ENCODE results near the gene SEC23B. TPM values are rescaled to one million over a fixed set of nuclear protein-coding genes. Genes with fewer than 3 reads are reported as not detected.

Gene SEC23B
- total RNA-seq, 1 experiment from 2014 or later: 139 TPM

DNA sequence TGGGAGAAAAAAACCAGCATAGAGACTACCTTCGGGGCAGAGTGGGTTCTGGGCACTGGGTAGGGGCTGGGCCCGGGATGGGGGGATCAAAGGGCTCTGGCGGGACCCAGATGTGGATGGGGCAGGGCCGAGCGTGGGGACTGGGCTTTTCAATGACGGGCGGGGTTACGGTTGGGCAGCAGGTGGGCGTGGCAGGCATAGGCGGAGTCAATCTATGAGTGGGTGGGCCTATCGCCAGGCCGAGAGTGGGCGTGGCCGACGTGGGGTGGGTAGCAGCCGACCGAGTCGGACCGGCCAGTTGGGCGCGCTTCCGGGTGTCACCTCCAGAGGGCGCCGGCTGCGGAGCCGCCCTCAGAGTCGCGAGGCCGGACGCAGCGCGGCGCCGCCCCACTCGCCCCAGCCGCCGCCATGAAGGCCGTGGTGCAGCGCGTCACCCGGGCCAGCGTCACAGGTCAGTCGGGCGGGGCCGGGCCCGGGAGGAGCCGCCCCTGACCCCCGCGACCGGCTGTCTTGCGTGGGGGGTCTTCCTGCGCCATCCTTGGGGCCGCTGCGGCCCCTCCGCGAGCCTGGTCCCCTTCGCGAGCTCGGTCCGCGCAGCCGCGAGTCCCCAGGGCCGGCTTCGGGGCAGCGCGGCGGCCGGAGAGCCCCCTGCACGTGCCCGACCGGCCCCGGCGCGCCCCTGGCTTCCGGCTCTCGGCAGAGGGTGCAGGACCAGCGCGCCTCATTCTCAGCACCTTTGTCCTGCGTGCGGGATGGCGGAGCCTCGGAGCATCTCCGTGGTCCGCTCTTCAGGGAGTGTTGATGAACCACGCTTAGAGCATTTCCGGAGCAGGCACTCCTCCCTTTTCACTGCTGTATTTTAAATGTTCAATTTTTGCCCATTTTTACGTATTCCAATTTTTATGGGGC is 80.2 kb downstream of the SEC23B start, which contains the start of gene DTD1:
DTD1 (plus strand) TSS at position 390 of the 909 bp plus-strand sequence; CDS start at position 409, 19 bp downstream.
- peak; percentile 73 for TF ChIP-seq CTCF (IDR thresholded peaks at IDR 0.05; ENCODE audit: unreplicated experiment)
- CTCF ChIA-PET: interaction anchor here (0.7 to 2.1 kb wide), 12 partner anchors 8 to 1463 kb away, joined by 3 to 8 read pairs (median 4); partner anchors contain the start of gene RBBP9
- Mint-ChIP-seq H3K36me3 (ENCODE audit: insufficient read depth, unreplicated experiment) (peaks cover 6% of the 10 kb centered on the region), H3K9me3 (ENCODE audit: unreplicated experiment) (no peaks in the 10 kb centered on the region), H3K4me1 (ENCODE audit: insufficient read depth, unreplicated experiment) (peaks cover 18% of the 10 kb centered on the region), H3K27me3 (ENCODE audit: insufficient read depth, unreplicated experiment) (no peaks in the 10 kb centered on the region), H3K27ac (ENCODE audit: low read depth, unreplicated experiment) (peak within 1 kb of the TSS; percentile 96), H3K4me3 (ENCODE audit: unreplicated experiment) (peak within 1 kb of the TSS; percentile 89)
- intact Hi-C loops (cut with micrococcal nuclease): loop anchor here (5.0 kb wide), 1 partner anchor 121 kb away; the partner anchor contains the start of genes DZANK1 and POLR3F
- DNase-seq (ENCODE audit: unreplicated experiment): peak; percentile 89
- BruUV-seq (replicated peaks): no TSS peak
- POLR2A ChIA-PET: interaction anchor here (0.6 to 2.2 kb wide), 12 partner anchors 8 to 1149 kb away, joined by 3 to 25 read pairs (median 4); partner anchors contain the start of genes DZANK1, POLR3F, SEC23B and SMIM26

GRCh38 chr20:18588574-18588933 is 80.8 kb downstream of the SEC23B start:
- Mint-ChIP-seq H3K27ac (ENCODE audit: low read depth, unreplicated experiment) (peak overlapping the region; percentile 46), H3K27me3 (ENCODE audit: insufficient read depth, unreplicated experiment) (no peaks in the 10 kb centered on the region), H3K4me3 (ENCODE audit: unreplicated experiment) (peak overlapping the region; percentile 89), H3K9me3 (ENCODE audit: unreplicated experiment) (no peaks in the 10 kb centered on the region), H3K4me1 (ENCODE audit: insufficient read depth, unreplicated experiment) (peaks cover 18% of the 10 kb centered on the region), H3K36me3 (ENCODE audit: insufficient read depth, unreplicated experiment) (peaks cover 8% of the 10 kb centered on the region)
- TF ChIP-seq CTCF (IDR thresholded peaks at IDR 0.05; ENCODE audit: unreplicated experiment): no peak
- CTCF ChIA-PET: interaction anchor here (0.6 to 2.1 kb wide), 13 partner anchors 9 to 1463 kb away, joined by 3 to 8 read pairs (median 4); partner anchors contain the start of gene RBBP9
- POLR2A ChIA-PET: interaction anchor here (0.6 to 2.2 kb wide), 16 partner anchors 8 to 1253 kb away, joined by 3 to 25 read pairs (median 3); partner anchors contain the start of genes DZANK1, POLR3F, SEC23B and SMIM26
- BruUV-seq (replicated peaks): TSS peak; percentile 32
- intact Hi-C loops (cut with micrococcal nuclease): loop anchor here (5.0 kb wide), 1 partner anchor 121 kb away; the partner anchor contains the start of genes DZANK1 and POLR3F
- DNase-seq (ENCODE audit: unreplicated experiment): no peak

DNA sequence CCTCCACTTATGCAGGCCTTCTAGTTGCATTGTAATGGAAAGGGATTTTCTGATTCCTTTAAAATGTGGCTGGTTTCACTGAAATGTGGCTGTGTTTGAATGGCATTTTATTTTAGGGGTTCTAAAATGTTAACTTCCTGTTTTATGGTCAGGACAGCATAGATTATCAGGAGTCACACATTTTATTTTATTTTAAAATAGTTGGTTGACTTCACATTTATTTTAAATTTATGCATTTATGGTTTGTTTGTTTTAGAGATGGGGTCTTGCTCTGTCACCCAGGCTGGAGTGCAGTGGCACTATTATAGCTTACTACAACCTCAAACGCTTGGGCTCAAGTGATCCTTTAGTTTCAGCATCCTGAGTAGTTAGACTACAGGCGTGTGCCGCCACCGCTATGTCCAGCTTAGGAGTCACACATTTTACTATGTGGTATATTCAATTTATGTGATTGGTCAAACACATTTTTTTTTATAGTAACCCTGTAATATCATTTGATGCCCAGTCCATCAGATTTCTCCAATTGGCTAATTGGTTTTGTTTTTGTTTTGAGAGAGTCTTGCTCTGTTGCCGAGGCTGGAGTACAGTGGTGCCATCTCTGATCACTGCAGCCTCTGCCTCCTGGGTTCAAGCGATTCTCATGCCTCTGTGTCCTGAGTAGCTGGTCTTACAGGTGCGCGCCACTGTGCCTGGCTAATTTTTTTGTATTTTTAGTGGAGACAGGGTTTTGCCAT is 82.4 kb downstream of the SEC23B start:
- POLR2A ChIA-PET: interaction anchor here (0.9 to 2.4 kb wide), 4 partner anchors 10 to 1427 kb away, joined by 4 to 25 read pairs (median 6); partner anchors contain the start of genes NAA20 and SMIM26
- BruUV-seq (replicated peaks): no TSS peak

More for the DNA sequence above, 82.4 kb downstream of the SEC23B start:
- H3K4me3 Mint-ChIP-seq (ENCODE audit: unreplicated experiment): peak overlapping the region; percentile 89
- intact Hi-C loops (cut with micrococcal nuclease): loop anchor here (5.0 kb wide), 1 partner anchor 123 kb away; the partner anchor contains the start of genes DZANK1 and POLR3F
- no peak for TF ChIP-seq CTCF (IDR thresholded peaks at IDR 0.05; ENCODE audit: unreplicated experiment)
- H3K27me3 Mint-ChIP-seq (ENCODE audit: insufficient read depth, unreplicated experiment): no peaks in the 10 kb centered on the region
- H3K9me3 Mint-ChIP-seq (ENCODE audit: unreplicated experiment): no peaks in the 10 kb centered on the region
- DNase-seq (ENCODE audit: unreplicated experiment): no peak
- H3K36me3 Mint-ChIP-seq (ENCODE audit: insufficient read depth, unreplicated experiment): peaks cover 16% of the 10 kb centered on the region
- CTCF ChIA-PET: interaction anchor here (0.6 to 2.1 kb wide), 5 partner anchors 9 to 985 kb away, joined by 3 to 8 read pairs (median 4); no protein-coding TSS in a partner anchor
- H3K4me1 Mint-ChIP-seq (ENCODE audit: insufficient read depth, unreplicated experiment): peaks cover 12% of the 10 kb centered on the region
- H3K27ac Mint-ChIP-seq (ENCODE audit: low read depth, unreplicated experiment): peak overlapping the region; percentile 51

Data from MCF 10A (cell line).